ENCODE measurements around the gene GNPTAB.

DNA sequence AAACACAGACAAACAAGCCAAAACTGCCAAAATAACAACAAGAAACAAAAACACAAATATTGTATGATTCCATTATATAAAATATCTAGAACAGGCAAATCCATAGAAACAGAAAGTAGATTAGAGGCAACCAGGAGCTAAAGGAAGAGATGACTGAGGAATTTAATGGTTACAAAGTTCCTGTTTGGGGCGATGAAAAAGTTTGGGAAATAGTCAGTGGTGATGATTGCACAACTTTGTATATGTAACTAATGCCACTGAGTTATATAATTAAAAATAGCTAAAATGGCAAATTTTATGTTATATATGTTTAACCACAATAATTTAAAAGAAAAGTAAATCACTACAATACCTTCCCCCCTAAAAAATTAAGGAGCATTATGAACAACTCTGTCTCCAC lies 24.5 kb downstream of the GNPTAB start:
- no peak for TF ChIP-seq POLR2A (IDR thresholded peaks at IDR 0.05; ENCODE audit: low read length)
- no peak for TF ChIP-seq GATA1 (IDR thresholded peaks at IDR 0.05; ENCODE audit: low read depth, low read length)

Data from erythroblast (primary cell).